HG03558 (cell line): ENCODE measurements around the gene SPOCK1.

Experiments
- ATAC-seq: cut with Tn5 transposase; IDR thresholded peaks from one replicate; pipeline ENCODE4 v1.9.1; 2021; ENCODE audit warnings: moderate number of reproducible peaks; ENCODE audit not compliant: unreplicated experiment; ENCODE audit errors: extremely low read depth

Gene SPOCK1

GRCh38 chr5:137069358-137069757 lies 429.8 kb downstream of the SPOCK1 start:
- ATAC-seq: no peak

- no peak for ATAC-seq
Measured at GRCh38 chr5:137061382-137061781, 437.7 kb downstream of the SPOCK1 start.

- no peak for ATAC-seq
Measured at GRCh38 chr5:137058089-137058488, 441.0 kb downstream of the SPOCK1 start.

- ATAC-seq: no peak
Measured at GRCh38 chr5:137056676-137057075, 442.4 kb downstream of the SPOCK1 start.

GRCh38 chr5:137055271-137055872 lies 443.8 kb downstream of the SPOCK1 start:
- ATAC-seq: no peak

GRCh38 chr5:137054792-137055191 lies 444.3 kb downstream of the SPOCK1 start:
- no peak for ATAC-seq

- no peak for ATAC-seq
Measured at GRCh38 chr5:137054335-137054734, 444.8 kb downstream of the SPOCK1 start.

- no peak for ATAC-seq
Measured at GRCh38 chr5:137051161-137051560, 448.0 kb downstream of the SPOCK1 start.

GRCh38 chr5:137040641-137041340 lies 458.3 kb downstream of the SPOCK1 start:
- no peak for ATAC-seq

GRCh38 chr5:137040024-137040423 lies 459.1 kb downstream of the SPOCK1 start:
- ATAC-seq: no peak

GRCh38 chr5:137037848-137038247 lies 461.3 kb downstream of the SPOCK1 start:
- no peak for ATAC-seq

GRCh38 chr5:137036640-137037039 lies 462.5 kb downstream of the SPOCK1 start:
- ATAC-seq: no peak

- ATAC-seq: no peak
Measured at GRCh38 chr5:137035480-137035878, 463.6 kb downstream of the SPOCK1 start.

GRCh38 chr5:137034764-137035479 lies 464.2 kb downstream of the SPOCK1 start:
- ATAC-seq: no peak

- no peak for ATAC-seq
Measured at GRCh38 chr5:137034213-137034612, 464.9 kb downstream of the SPOCK1 start.

- no peak for ATAC-seq
Measured at GRCh38 chr5:137032929-137033328, 466.2 kb downstream of the SPOCK1 start.

GRCh38 chr5:137027758-137028157 lies 471.4 kb downstream of the SPOCK1 start:
- no peak for ATAC-seq

- no peak for ATAC-seq
Measured at GRCh38 chr5:137026296-137026695, 472.8 kb downstream of the SPOCK1 start.

GRCh38 chr5:137024044-137024443 lies 475.1 kb downstream of the SPOCK1 start:
- ATAC-seq: no peak

GRCh38 chr5:137023371-137023770 lies 475.8 kb downstream of the SPOCK1 start:
- ATAC-seq: no peak

- ATAC-seq: no peak
Measured at GRCh38 chr5:137022725-137023124, 476.4 kb downstream of the SPOCK1 start.
